NOMO-1 treated with dmso at 0.1 percent for 144 hours (cell line): ENCODE measurements around the gene BORCS5.

Source experiments
- DNase-seq: peaks from one replicate; lab custom pipeline; 2025; ENCODE audit not compliant: unreplicated experiment; lab: John Stamatoyannopoulos, UW

The BORCS5 gene

DNA sequence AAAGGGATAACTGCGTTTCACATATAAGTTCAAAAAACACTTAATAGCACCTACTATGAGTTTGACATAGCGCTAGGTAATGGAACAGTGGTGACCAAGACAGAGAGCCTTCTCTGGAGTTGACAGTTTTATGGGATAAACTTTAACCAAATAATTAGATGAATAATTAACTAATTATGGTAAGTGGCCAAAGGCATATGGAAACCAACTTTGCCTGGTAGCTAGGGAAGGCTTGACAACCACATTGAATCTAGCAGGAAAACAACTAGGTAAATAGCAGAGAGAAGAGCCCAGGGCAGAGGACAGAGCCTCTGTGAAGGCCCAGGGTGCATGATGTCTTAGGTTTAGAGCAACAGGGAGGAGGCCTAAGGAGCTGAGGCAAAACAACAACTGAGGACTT is 153.7 kb downstream of the BORCS5 start:
- DNase-seq, result no peak

DNA sequence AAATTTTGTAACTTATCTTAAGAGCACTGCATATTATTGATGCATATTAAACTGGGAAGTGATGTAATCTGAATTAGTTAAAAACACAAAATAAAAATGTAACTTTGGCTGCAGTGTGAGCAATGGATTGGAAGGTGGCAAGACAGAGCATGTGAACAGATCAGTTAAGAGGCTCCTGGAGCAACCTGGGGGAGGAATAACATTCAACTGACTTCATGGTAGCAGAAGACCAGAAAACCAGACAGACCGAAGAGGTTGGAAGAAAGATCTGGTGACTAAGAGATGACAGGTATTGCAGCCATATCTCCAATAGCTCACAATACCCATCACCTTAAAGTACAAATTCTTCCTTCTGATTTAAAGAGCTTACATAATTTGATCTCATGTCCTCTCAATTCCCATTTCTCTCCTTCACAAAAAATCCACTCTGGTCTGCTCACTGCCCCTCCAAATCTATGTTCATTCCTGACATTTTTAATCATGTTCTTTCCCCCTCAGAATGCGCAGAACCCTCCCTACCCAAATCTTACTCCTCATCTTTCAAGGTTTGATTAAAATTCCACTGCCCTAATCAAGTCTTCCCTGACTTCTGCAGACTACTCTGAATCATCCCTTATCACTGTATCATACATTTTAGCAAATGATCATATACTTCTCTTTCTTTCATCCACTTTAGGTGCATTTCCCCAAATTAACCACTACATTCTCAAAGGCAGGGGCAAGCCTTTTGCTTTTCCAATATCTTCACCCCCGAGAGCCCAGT is 154.3 kb downstream of the BORCS5 start:
- no peak for DNase-seq

DNA sequence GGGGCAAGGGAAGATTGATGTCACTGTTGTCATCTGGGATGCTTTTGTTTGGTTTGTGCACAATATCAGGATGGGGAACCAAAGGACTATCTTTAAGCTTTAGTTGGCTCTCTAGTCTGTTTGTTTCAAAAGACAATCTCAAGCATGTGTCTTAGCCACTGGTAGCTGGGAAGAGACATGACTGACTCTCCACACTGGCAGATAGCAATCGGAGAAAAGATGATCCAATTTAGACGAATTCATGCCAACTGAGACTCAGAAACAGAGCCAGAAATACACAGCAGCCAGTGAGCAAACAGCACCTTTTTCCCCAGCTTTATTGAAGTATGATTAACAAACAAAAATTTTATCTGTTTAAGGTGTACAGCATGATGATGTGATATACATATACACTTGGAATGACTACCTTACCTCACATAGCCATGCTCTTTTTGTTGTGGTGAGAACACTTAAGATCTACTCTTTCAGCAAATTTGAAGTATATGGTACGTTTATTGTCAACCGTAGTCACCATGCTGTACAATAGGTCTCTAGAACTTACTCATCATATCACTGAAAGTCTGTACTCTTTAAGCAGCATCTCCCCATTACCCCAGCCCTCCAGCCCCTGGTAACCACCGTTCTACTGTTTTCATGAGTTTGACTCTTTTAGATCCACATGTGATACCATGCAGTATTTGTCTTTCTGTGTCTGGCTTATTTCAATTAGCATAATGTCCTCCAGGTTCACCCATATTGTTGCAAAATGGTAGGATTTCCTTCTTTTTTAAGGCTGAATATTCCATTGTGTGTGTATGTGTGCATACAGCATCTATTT is 155.2 kb downstream of the BORCS5 start:
- DNase-seq, result no peak

DNA sequence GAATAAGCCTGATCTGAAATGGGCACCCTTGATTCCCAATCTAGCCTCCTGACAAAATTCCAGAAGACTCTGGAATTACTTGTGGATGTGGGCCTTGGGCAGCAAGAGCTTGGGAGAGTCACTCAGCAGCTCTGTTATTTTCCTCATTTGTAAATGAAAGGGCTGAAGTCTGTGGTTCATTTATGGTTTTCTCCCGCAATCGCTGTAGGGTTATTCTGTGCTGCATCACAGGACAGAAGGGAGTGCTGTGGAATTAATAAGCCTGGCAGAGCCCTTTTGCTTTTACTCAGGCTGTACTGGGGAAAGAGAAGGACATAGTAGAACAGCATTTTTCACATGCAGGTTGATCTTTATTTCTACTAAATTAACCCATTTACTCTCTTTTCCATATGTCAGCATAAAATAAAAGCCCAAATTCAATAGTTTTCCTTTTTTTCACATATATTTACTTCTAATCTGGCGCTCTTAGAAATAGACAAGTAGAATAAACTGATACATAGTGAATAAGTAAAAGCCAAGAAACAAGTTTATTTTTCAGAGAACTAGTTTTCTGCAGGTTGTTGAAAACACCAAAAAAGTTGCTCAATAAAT is 156.6 kb downstream of the BORCS5 start:
- no peak for DNase-seq

DNA sequence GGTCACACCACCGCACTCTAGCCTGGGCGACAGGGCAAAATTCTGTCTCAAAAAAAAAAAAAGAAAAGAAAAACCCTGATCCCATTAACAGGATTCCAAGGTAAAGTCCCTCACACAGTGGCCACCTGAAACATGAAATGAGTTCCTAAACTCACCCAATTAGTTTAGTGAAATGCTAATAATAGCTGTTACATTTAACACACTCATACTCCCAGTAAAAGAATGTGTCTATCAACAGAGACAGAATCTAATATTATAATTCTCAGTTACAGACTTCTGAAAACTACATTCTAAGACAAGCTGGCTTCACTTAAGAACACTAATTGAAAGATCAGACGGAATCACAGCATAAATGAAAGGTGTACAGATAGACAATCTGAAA is 161.6 kb downstream of the BORCS5 start:
- DNase-seq, result no peak

DNA sequence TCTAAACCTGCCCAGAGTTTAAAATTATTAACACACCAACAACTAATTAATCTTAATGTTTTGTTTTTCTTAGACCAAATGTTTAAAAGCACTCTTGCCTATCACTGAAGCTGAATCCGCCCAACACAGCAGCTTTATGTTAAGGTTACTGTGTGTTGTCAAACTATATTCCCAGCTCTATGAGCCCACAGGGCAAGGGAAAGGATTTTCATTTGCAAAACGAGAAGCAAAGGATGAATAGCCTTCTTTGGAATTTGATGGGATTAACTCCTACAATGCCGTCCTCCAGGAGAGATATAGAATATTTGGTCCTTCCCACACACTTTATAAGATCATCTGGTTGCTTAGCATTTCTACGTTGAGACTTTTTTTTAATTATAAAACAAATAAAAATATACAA is 162.0 kb downstream of the BORCS5 start:
- DNase-seq, result no peak
